PC-3 (cell line): ENCODE results near the gene TTLL1.

Experiments
- CTCF ChIP-seq: fragments of 300-600 bp; sonication (generic); conservative IDR thresholded peaks from 2 replicates; pipeline ENCODE4 v1.5.1; 2017; ENCODE audit warnings: antibody characterized with exemption, low read depth, mild to moderate bottlenecking, low read length
- EZH2 ChIP-seq: fragments of 300-600 bp; sonication (generic); IDR thresholded peaks from one replicate; pipeline ENCODE4 v1.6.1; 2017; ENCODE audit warnings: antibody characterized with exemption, mild to moderate bottlenecking, low read length; ENCODE audit not compliant: unreplicated experiment
- EZH2phosphoT487 ChIP-seq: fragments of 300-600 bp; sonication (generic); IDR thresholded peaks from 2 replicates; pipeline ENCODE4 v1.6.1; 2018; ENCODE audit warnings: mild to moderate bottlenecking, antibody characterized with exemption, low read length, borderline replicate concordance

GRCh38 chr22:43099095-43099494 is 9.9 kb upstream of the TTLL1 start:
- TF ChIP-seq CTCF (no peak), EZH2phosphoT487 (no peak), EZH2 (no peak)
